NCI-H1105 treated with DMSO at 0.1 percent for 48 hours (cell line): ENCODE results near the gene IGF1R.

Experiments
- DNase-seq: peaks from one replicate; lab custom pipeline; 2025; lab: John Stamatoyannopoulos, UW

Gene IGF1R

GRCh38 chr15:98725874-98726273 is 77.5 kb downstream of the IGF1R start:
- no peak for DNase-seq

- no peak for DNase-seq
These were observed 79.0 kb downstream of the IGF1R start for GRCh38 chr15:98727115-98728040.

- DNase-seq, result no peak
These were observed 79.9 kb downstream of the IGF1R start for GRCh38 chr15:98728082-98728810.

GRCh38 chr15:98728811-98729160 is 80.4 kb downstream of the IGF1R start:
- no peak for DNase-seq

- no peak for DNase-seq
These were observed 81.2 kb downstream of the IGF1R start for GRCh38 chr15:98729446-98730042.

- DNase-seq, result no peak
These were observed 82.7 kb downstream of the IGF1R start for GRCh38 chr15:98730860-98731711.

- no peak for DNase-seq
These were observed 83.5 kb downstream of the IGF1R start for GRCh38 chr15:98731712-98732450.

GRCh38 chr15:98733098-98733497 is 84.8 kb downstream of the IGF1R start:
- DNase-seq, result no peak

- no peak for DNase-seq
These were observed 86.3 kb downstream of the IGF1R start for GRCh38 chr15:98734466-98735199.

- no peak for DNase-seq
These were observed 87.0 kb downstream of the IGF1R start for GRCh38 chr15:98735304-98735703.

GRCh38 chr15:98735895-98736617 is 87.7 kb downstream of the IGF1R start:
- no peak for DNase-seq

GRCh38 chr15:98737159-98737558 is 88.8 kb downstream of the IGF1R start:
- DNase-seq, result no peak

- DNase-seq, result no peak
These were observed 89.4 kb downstream of the IGF1R start for GRCh38 chr15:98737721-98738120.

- DNase-seq, result no peak
These were observed 90.5 kb downstream of the IGF1R start for GRCh38 chr15:98738689-98739401.

GRCh38 chr15:98740295-98740694 is 92.0 kb downstream of the IGF1R start:
- DNase-seq, result no peak

- no peak for DNase-seq
These were observed 92.6 kb downstream of the IGF1R start for GRCh38 chr15:98740963-98741362.

GRCh38 chr15:98743177-98743576 is 94.8 kb downstream of the IGF1R start:
- DNase-seq, result no peak

- DNase-seq, result no peak
These were observed 96.2 kb downstream of the IGF1R start for GRCh38 chr15:98744506-98744905.

GRCh38 chr15:98745179-98745578 is 96.8 kb downstream of the IGF1R start:
- no peak for DNase-seq
